Measurements from ENCODE around the gene BMPR1B. TPM values are rescaled to one million over a fixed set of nuclear protein-coding genes. Genes with fewer than 3 reads are reported as not detected.

BMPR1B gene
- total RNA-seq, 1 experiment from 2014 or later: not detected

DNA sequence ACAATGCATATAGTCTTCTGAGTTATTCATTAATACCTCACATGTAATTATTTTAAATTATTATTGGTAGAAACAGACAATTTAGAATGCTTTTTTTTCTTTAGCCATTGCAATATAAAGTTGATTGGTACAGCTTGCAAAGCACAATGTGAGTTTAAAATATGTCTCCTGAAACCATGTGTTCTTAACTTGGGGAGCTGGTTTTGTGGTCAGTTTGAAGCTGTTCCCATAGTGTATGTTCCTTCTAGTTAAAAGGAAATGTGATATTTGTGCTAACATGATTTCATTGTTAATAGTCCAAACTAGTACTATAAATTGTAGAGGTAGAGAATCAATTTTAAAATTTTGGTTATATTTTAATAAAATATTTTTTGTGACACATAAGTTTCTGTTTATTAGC lies 247.2 kb downstream of the BMPR1B start:
- Histone ChIP-seq H2AFZ (ENCODE audit: low read depth, low read length, poor library complexity, severe bottlenecking) (no peak overlapping the region), H3K36me3 (ENCODE audit: control insufficient read depth in 1 of 2, insufficient read depth in 2 of 2, low read length in 2 of 2) (no peaks in the 10 kb centered on the region), H3K4me2 (ENCODE audit: low read length) (no peak overlapping the region), H3K9me2 (ENCODE audit: insufficient read depth) (no peaks in the 10 kb centered on the region), H3K9ac (ENCODE audit: low read length) (no peak overlapping the region), H3K4me1 (ENCODE audit: control insufficient read depth in 1 of 2, insufficient read depth in 2 of 2, low read length in 2 of 2) (no peaks in the 10 kb centered on the region), H3K27ac (ENCODE audit: low read depth, low read length) (no peak overlapping the region), H3K9me3 (ENCODE audit: control insufficient read depth in 1 of 2, insufficient read depth in 1 of 2, low read depth in 1 of 2, low read length in 2 of 2) (no peaks in the 10 kb centered on the region), H3K27me3 (ENCODE audit: insufficient read depth, low read length) (no peaks in the 10 kb centered on the region), H3K79me2 (ENCODE audit: insufficient read depth, low read length) (no peaks in the 10 kb centered on the region), H3K4me3 (replicated peaks in 1 of 2; ENCODE audit: low read depth in 1 of 2, low read length in 2 of 2) (no peak overlapping the region), H4K20me1 (ENCODE audit: insufficient read depth) (no peaks in the 10 kb centered on the region)
- no peak for ATAC-seq
- ChIA-PET RAD21 (ENCODE audit: low non-redundant PET in 1 of 2, low total read pairs in 2 of 2, uncharacterized antibody in 2 of 2, unreplicated experiment in 2 of 2) (no interaction called here), POLR2A (no interaction called here), CTCF (no interaction called here)
- no TSS peak for BruUV-seq (replicated peaks)
- no peak for TF ChIP-seq EZH2phosphoT487 (IDR thresholded peaks at IDR 0.05; ENCODE audit: borderline replicate concordance)
- no peak for DNase-seq (ENCODE audit: low read depth, low spot score)
- intact Hi-C loops (cut with micrococcal nuclease): no loop called here

DNA sequence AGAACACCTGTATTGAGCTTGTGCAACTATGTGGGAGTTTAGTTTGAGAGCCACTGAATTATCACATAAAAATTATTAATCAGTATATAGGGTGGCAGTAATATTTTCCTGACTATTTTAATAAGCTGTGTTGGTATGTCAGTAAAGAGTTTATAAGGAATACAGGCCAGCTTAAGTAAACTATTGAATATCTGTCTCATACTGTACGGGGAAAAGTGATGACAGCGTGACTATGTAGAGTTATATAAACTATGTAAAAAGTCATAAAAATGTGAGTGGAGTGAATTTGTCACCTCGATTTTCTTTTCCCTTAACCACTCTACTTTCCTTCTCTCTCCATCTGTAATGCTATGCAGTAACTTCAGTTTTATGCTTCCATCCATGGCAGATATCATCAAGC lies 250.2 kb downstream of the BMPR1B start:
- H3K4me2 ChIP-seq (ENCODE audit: low read length): no peak overlapping the region
- intact Hi-C loops (cut with micrococcal nuclease): no loop called here
- CTCF ChIA-PET: no interaction called here
- H4K20me1 ChIP-seq (ENCODE audit: insufficient read depth): no peaks in the 10 kb centered on the region
- RAD21 ChIA-PET (ENCODE audit: low non-redundant PET in 1 of 2, low total read pairs in 2 of 2, uncharacterized antibody in 2 of 2, unreplicated experiment in 2 of 2): no interaction called here
- no peaks in the 10 kb centered on the region for H3K79me2 ChIP-seq (ENCODE audit: insufficient read depth, low read length)
- no peak overlapping the region for H2AFZ ChIP-seq (ENCODE audit: low read depth, low read length, poor library complexity, severe bottlenecking)
- no peaks in the 10 kb centered on the region for H3K4me1 ChIP-seq (ENCODE audit: control insufficient read depth in 1 of 2, insufficient read depth in 2 of 2, low read length in 2 of 2)
- H3K9me2 ChIP-seq (ENCODE audit: insufficient read depth): no peaks in the 10 kb centered on the region
- ATAC-seq (no peak), DNase-seq (ENCODE audit: low read depth, low spot score) (no peak)
- no peak overlapping the region for H3K9ac ChIP-seq (ENCODE audit: low read length)
- H3K4me3 ChIP-seq (replicated peaks in 1 of 2; ENCODE audit: low read depth in 1 of 2, low read length in 2 of 2): no peak overlapping the region
- no peaks in the 10 kb centered on the region for H3K9me3 ChIP-seq (ENCODE audit: control insufficient read depth in 1 of 2, insufficient read depth in 1 of 2, low read depth in 1 of 2, low read length in 2 of 2)
- no peaks in the 10 kb centered on the region for H3K27me3 ChIP-seq (ENCODE audit: insufficient read depth, low read length)
- H3K27ac ChIP-seq (ENCODE audit: low read depth, low read length): no peak overlapping the region
- POLR2A ChIA-PET: no interaction called here
- no peak for TF ChIP-seq ELF1 (IDR thresholded peaks at IDR 0.05; ENCODE audit: borderline replicate concordance, low read depth)
- TF ChIP-seq POLR2AphosphoS5 (IDR thresholded peaks at IDR 0.05; ENCODE audit: low read depth, low read length): no peak
- TF ChIP-seq POLR2A (IDR thresholded peaks at IDR 0.05; ENCODE audit: borderline replicate concordance, extremely low read depth, insufficient read depth, insufficient read length): no peak
- no peak for TF ChIP-seq FOSL1 (IDR thresholded peaks at IDR 0.05; ENCODE audit: low read depth)
- TF ChIP-seq, protein P1, sequence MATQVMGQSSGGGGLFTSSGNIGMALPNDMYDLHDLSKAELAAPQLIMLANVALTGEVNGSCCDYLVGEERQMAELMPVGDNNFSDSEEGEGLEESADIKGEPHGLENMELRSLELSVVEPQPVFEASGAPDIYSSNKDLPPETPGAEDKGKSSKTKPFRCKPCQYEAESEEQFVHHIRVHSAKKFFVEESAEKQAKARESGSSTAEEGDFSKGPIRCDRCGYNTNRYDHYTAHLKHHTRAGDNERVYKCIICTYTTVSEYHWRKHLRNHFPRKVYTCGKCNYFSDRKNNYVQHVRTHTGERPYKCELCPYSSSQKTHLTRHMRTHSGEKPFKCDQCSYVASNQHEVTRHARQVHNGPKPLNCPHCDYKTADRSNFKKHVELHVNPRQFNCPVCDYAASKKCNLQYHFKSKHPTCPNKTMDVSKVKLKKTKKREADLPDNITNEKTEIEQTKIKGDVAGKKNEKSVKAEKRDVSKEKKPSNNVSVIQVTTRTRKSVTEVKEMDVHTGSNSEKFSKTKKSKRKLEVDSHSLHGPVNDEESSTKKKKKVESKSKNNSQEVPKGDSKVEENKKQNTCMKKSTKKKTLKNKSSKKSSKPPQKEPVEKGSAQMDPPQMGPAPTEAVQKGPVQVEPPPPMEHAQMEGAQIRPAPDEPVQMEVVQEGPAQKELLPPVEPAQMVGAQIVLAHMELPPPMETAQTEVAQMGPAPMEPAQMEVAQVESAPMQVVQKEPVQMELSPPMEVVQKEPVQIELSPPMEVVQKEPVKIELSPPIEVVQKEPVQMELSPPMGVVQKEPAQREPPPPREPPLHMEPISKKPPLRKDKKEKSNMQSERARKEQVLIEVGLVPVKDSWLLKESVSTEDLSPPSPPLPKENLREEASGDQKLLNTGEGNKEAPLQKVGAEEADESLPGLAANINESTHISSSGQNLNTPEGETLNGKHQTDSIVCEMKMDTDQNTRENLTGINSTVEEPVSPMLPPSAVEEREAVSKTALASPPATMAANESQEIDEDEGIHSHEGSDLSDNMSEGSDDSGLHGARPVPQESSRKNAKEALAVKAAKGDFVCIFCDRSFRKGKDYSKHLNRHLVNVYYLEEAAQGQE (IDR thresholded peaks at IDR 0.05; ENCODE audit: low read depth): no peak
- no peak for TF ChIP-seq SIN3A (IDR thresholded peaks at IDR 0.05; ENCODE audit: low read depth)
- TF ChIP-seq ZNF274 (IDR thresholded peaks at IDR 0.05; ENCODE audit: low read depth, low read length): no peak
- TF ChIP-seq EGR1 (IDR thresholded peaks at IDR 0.05; ENCODE audit: low read depth): no peak
- TF ChIP-seq YY1 (IDR thresholded peaks at IDR 0.05; ENCODE audit: extremely low read depth, insufficient replicate concordance, low read depth, low read length): no peak
- TF ChIP-seq, protein P2, sequence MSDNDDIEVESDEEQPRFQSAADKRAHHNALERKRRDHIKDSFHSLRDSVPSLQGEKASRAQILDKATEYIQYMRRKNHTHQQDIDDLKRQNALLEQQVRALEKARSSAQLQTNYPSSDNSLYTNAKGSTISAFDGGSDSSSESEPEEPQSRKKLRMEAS (IDR thresholded peaks at IDR 0.05): no peak
- H3K36me3 ChIP-seq (ENCODE audit: control insufficient read depth in 1 of 2, insufficient read depth in 2 of 2, low read length in 2 of 2): no peaks in the 10 kb centered on the region
- BruUV-seq (replicated peaks): no TSS peak

Measured in HCT116 (cell line).